NB4 (cell line): ENCODE data around the gene TRA2A.

Experiments used
- CTCF ChIP-seq: IDR thresholded peaks from one replicate; pipeline ENCODE4 v1.5.1; 2012; ENCODE audit warnings: low read depth, low read length
- POLR2A ChIP-seq: IDR thresholded peaks from 2 replicates; pipeline ENCODE4 v1.6.1; 2011; ENCODE audit warnings: mild to moderate bottlenecking; ENCODE audit not compliant: insufficient read length; ENCODE audit errors: extremely low read depth

- TF ChIP-seq CTCF = no peak
- no peak for TF ChIP-seq POLR2A
These were observed 64.4 kb downstream of the TRA2A start for GRCh38 chr7:23467291-23467805.
